GM13976 (cell line): Measurements from ENCODE around the gene PAPOLA.

ENCODE experiments used
- DNase-seq: peaks from one replicate; pipeline ENCODE4 v3.0.0; 2012; ENCODE audit warnings: low spot score
- CTCF ChIP-seq: IDR thresholded peaks from 2 replicates; pipeline ENCODE4 v1.5.1; 2012; ENCODE audit warnings: borderline replicate concordance, mild to moderate bottlenecking; ENCODE audit not compliant: insufficient read depth; ENCODE audit errors: extremely low read depth, missing control alignments, control extremely low read depth
- in situ Hi-C: fragments of 300-500 bp; cut with MboI; formaldehyde crosslinking; loops from one replicate; pipeline ENCODE4 v1.12.0; 2022; ENCODE audit warnings: low sequenced_read_pairs, mixed read lengths, inconsistent platforms; ENCODE audit not compliant: unreplicated experiment

The PAPOLA gene

GRCh38 chr14:96582411-96582961 is 80.3 kb downstream of the PAPOLA start:
- DNase-seq = peak; percentile 17
- in situ Hi-C loops = loop anchor here (10.0 kb wide), 1 partner anchor 152 kb away; no protein-coding TSS in a partner anchor
- no peak for TF ChIP-seq CTCF

DNA sequence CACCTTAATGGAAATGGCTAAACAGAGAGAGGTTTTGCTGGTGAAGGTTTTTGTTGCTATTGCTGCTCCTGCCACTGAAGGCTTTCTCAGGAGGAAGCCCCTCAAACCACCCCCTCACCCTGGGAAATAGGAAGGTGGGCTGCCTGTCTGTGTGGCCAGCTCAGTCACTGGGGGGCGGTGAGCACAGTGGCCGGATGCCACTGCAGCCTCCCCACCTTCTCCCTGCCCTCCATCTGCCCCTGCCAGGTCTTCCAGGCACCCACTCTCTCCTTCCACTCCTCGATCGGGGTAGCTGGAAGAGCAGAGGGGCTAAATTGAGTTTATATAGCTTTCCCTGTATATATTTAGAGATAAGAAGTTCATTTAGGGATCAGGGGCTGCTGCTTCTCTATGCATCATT is 80.8 kb downstream of the PAPOLA start:
- peak; percentile 7 for DNase-seq
- in situ Hi-C loops = loop anchor here (10.0 kb wide), 1 partner anchor 152 kb away; no protein-coding TSS in a partner anchor
- no peak for TF ChIP-seq CTCF

DNA sequence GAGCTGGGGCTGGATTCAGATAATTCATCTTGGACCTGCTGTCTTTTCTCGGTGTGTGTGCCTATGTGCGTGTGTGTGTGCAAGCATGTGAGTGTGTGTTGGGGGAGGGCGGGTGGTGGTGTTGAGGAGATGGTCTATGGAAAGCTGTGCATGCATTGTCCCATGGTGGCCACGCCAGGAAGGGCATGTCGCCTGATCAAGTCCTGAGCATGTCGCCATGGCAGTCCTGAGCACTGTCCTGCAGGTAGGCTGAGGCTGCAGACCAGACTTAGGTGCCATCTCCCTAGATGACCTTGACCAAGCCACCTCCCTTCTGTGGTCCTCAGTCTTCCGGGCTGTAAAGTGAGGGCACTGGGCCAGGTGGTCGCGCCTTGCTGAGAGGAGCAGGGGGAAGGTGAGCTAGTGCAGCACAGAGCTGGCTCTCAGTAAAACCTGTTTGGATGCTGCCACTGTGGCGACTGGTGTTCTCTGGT is 81.4 kb downstream of the PAPOLA start:
- no peak for TF ChIP-seq CTCF
- in situ Hi-C loops = loop anchor here (10.0 kb wide), 1 partner anchor 151 kb away; no protein-coding TSS in a partner anchor
- DNase-seq = no peak

DNA sequence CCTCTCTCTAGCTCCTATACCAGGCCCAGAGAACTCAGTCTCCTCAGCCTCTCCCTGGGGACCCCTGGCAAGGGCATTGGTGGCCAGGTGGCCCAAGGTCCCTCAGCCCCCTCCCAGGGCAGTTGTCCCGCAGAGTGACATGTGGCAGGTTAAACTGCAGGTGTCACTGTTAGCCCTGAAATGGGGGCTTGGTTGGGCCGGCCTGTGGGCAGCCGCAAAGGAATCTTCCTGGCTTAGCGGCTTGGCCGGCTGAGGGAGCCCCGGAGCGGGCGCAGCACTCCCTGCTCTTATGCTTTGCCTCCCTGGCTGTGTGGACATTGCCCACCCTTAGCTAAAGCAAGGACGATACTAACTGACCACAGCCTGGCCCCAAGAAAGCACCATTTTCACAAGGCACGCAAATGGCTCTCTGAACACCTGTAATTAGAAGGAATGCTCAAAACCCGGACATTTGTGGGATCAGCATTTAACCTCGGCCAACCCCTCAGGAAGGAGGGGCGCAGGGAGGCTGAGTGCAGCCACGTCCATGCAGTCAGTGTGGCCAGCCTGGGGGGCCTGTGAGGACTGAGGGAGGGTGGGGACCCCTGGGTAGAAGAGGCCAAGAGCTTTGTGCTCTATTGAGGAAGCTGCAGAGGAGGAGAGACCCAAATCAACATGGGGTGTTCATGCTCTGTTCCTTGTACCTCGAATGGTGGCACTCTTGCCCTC is 82.2 kb downstream of the PAPOLA start:
- in situ Hi-C loops = loop anchor here (10.0 kb wide), 1 partner anchor 150 kb away; no protein-coding TSS in a partner anchor

GRCh38 chr14:96584907-96585671 is 82.9 kb downstream of the PAPOLA start:
- TF ChIP-seq CTCF = no peak
- no peak for DNase-seq
- in situ Hi-C loops = loop anchor here (10.0 kb wide), 1 partner anchor 150 kb away; no protein-coding TSS in a partner anchor

More for the DNA sequence above, 82.2 kb downstream of the PAPOLA start:
- peak; percentile 66 for TF ChIP-seq CTCF
- peak; percentile 83 for DNase-seq

DNA sequence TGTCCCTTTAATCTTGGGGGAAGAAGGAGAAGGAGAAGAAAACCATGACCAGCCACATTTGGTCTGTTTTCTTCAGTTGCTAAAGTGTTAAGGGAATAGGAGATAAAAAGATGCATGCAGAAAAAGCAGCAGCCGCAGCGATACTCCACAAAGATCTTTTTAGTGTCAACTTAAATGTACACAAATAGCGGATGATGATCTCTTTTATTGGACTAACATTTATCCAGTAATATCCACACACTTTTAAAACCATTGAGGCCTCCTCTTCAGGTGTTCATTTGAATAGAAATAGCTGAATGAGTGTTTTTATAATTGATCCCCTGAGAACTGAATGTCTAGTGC is 83.5 kb downstream of the PAPOLA start:
- DNase-seq = no peak
- in situ Hi-C loops = loop anchor here (10.0 kb wide), 1 partner anchor 149 kb away; no protein-coding TSS in a partner anchor
- no peak for TF ChIP-seq CTCF
